ENCODE data around the gene FOXP1. TPM values are rescaled to one million over a fixed set of nuclear protein-coding genes. Genes with fewer than 3 reads are reported as not detected.

FOXP1 gene
- total and polyA plus RNA-seq, 9 of the 15 experiments (the other 6 are each of a cell fraction or from before 2014, with no cell fraction given): 7.7 to 34.5 (median 13.7) TPM

DNA sequence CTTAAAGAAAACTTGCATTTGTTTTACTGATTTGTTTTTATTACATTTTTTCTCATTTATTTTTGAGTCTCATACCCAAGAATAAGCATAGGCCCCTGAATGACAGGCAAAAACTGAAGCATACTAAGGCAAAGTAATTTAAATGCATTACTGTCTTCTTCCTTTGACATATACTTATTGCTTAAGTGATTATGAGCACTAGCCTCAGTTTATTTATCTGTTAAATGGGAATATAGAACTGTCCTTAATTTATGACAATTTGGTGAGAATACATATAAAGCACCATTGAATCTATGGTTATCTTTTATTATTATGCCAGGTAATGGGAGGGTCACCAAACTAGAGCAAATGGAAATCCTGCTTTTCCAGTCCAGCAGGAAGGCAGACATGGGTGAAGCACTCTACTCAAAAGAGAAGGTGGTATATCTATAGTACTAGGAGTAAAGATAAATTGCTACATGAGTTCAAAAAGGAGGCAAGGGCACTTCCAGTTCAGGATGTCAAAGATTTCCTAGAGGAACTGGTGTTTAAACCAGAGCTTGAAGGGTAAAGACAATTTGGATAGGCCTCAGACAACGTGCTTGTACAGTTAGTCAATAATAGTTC is 435.0 kb downstream of the FOXP1 start (continued):
- TF ChIP-seq BCOR (IDR thresholded peaks at IDR 0.05) (0 out of 2 replicates have a peak, but pooled peaks have one; percentile 24), ZNF224 (CRISPR knock-in tag; IDR thresholded peaks at IDR 0.05) (no peak), ZNF12 (CRISPR knock-in tag; IDR thresholded peaks at IDR 0.05) (no peak), CBFA2T2 (conservative IDR thresholded peaks at IDR 0.05) (no peak), DACH1 (IDR thresholded peaks at IDR 0.05; ENCODE audit: partially characterized antibody) (no peak), ADNP (tag; IDR thresholded peaks at IDR 0.05) (peak; percentile 33; the same call in 1 of the 2 replicates), HCFC1 (IDR thresholded peaks at IDR 0.05; ENCODE audit: low read depth, low read length) (no peak), KDM1A (IDR thresholded peaks at IDR 0.05) (peak in 1 of 2 experiments; percentile 47; a peak in 2 of 4 replicates)
- TF ChIP-seq, protein P1, sequence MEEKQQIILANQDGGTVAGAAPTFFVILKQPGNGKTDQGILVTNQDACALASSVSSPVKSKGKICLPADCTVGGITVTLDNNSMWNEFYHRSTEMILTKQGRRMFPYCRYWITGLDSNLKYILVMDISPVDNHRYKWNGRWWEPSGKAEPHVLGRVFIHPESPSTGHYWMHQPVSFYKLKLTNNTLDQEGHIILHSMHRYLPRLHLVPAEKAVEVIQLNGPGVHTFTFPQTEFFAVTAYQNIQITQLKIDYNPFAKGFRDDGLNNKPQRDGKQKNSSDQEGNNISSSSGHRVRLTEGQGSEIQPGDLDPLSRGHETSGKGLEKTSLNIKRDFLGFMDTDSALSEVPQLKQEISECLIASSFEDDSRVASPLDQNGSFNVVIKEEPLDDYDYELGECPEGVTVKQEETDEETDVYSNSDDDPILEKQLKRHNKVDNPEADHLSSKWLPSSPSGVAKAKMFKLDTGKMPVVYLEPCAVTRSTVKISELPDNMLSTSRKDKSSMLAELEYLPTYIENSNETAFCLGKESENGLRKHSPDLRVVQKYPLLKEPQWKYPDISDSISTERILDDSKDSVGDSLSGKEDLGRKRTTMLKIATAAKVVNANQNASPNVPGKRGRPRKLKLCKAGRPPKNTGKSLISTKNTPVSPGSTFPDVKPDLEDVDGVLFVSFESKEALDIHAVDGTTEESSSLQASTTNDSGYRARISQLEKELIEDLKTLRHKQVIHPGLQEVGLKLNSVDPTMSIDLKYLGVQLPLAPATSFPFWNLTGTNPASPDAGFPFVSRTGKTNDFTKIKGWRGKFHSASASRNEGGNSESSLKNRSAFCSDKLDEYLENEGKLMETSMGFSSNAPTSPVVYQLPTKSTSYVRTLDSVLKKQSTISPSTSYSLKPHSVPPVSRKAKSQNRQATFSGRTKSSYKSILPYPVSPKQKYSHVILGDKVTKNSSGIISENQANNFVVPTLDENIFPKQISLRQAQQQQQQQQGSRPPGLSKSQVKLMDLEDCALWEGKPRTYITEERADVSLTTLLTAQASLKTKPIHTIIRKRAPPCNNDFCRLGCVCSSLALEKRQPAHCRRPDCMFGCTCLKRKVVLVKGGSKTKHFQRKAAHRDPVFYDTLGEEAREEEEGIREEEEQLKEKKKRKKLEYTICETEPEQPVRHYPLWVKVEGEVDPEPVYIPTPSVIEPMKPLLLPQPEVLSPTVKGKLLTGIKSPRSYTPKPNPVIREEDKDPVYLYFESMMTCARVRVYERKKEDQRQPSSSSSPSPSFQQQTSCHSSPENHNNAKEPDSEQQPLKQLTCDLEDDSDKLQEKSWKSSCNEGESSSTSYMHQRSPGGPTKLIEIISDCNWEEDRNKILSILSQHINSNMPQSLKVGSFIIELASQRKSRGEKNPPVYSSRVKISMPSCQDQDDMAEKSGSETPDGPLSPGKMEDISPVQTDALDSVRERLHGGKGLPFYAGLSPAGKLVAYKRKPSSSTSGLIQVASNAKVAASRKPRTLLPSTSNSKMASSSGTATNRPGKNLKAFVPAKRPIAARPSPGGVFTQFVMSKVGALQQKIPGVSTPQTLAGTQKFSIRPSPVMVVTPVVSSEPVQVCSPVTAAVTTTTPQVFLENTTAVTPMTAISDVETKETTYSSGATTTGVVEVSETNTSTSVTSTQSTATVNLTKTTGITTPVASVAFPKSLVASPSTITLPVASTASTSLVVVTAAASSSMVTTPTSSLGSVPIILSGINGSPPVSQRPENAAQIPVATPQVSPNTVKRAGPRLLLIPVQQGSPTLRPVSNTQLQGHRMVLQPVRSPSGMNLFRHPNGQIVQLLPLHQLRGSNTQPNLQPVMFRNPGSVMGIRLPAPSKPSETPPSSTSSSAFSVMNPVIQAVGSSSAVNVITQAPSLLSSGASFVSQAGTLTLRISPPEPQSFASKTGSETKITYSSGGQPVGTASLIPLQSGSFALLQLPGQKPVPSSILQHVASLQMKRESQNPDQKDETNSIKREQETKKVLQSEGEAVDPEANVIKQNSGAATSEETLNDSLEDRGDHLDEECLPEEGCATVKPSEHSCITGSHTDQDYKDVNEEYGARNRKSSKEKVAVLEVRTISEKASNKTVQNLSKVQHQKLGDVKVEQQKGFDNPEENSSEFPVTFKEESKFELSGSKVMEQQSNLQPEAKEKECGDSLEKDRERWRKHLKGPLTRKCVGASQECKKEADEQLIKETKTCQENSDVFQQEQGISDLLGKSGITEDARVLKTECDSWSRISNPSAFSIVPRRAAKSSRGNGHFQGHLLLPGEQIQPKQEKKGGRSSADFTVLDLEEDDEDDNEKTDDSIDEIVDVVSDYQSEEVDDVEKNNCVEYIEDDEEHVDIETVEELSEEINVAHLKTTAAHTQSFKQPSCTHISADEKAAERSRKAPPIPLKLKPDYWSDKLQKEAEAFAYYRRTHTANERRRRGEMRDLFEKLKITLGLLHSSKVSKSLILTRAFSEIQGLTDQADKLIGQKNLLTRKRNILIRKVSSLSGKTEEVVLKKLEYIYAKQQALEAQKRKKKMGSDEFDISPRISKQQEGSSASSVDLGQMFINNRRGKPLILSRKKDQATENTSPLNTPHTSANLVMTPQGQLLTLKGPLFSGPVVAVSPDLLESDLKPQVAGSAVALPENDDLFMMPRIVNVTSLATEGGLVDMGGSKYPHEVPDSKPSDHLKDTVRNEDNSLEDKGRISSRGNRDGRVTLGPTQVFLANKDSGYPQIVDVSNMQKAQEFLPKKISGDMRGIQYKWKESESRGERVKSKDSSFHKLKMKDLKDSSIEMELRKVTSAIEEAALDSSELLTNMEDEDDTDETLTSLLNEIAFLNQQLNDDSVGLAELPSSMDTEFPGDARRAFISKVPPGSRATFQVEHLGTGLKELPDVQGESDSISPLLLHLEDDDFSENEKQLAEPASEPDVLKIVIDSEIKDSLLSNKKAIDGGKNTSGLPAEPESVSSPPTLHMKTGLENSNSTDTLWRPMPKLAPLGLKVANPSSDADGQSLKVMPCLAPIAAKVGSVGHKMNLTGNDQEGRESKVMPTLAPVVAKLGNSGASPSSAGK (IDR thresholded peaks at IDR 0.05): no peak
- TF ChIP-seq, protein P2, sequence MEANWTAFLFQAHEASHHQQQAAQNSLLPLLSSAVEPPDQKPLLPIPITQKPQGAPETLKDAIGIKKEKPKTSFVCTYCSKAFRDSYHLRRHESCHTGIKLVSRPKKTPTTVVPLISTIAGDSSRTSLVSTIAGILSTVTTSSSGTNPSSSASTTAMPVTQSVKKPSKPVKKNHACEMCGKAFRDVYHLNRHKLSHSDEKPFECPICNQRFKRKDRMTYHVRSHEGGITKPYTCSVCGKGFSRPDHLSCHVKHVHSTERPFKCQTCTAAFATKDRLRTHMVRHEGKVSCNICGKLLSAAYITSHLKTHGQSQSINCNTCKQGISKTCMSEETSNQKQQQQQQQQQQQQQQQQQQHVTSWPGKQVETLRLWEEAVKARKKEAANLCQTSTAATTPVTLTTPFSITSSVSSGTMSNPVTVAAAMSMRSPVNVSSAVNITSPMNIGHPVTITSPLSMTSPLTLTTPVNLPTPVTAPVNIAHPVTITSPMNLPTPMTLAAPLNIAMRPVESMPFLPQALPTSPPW (CRISPR knock-in tag; IDR thresholded peaks at IDR 0.05): no peak
- TF ChIP-seq, protein P3, sequence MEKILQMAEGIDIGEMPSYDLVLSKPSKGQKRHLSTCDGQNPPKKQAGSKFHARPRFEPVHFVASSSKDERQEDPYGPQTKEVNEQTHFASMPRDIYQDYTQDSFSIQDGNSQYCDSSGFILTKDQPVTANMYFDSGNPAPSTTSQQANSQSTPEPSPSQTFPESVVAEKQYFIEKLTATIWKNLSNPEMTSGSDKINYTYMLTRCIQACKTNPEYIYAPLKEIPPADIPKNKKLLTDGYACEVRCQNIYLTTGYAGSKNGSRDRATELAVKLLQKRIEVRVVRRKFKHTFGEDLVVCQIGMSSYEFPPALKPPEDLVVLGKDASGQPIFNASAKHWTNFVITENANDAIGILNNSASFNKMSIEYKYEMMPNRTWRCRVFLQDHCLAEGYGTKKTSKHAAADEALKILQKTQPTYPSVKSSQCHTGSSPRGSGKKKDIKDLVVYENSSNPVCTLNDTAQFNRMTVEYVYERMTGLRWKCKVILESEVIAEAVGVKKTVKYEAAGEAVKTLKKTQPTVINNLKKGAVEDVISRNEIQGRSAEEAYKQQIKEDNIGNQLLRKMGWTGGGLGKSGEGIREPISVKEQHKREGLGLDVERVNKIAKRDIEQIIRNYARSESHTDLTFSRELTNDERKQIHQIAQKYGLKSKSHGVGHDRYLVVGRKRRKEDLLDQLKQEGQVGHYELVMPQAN (IDR thresholded peaks at IDR 0.05; ENCODE audit: borderline replicate concordance): no peak
